ENCODE results near the gene BIRC7. TPM values are rescaled to one million over a fixed set of nuclear protein-coding genes. Genes with fewer than 3 reads are reported as not detected.

The BIRC7 gene
- polyA plus RNA-seq, 4 donors, result 0.38 to 2.8 (median 0.82) TPM

DNA sequence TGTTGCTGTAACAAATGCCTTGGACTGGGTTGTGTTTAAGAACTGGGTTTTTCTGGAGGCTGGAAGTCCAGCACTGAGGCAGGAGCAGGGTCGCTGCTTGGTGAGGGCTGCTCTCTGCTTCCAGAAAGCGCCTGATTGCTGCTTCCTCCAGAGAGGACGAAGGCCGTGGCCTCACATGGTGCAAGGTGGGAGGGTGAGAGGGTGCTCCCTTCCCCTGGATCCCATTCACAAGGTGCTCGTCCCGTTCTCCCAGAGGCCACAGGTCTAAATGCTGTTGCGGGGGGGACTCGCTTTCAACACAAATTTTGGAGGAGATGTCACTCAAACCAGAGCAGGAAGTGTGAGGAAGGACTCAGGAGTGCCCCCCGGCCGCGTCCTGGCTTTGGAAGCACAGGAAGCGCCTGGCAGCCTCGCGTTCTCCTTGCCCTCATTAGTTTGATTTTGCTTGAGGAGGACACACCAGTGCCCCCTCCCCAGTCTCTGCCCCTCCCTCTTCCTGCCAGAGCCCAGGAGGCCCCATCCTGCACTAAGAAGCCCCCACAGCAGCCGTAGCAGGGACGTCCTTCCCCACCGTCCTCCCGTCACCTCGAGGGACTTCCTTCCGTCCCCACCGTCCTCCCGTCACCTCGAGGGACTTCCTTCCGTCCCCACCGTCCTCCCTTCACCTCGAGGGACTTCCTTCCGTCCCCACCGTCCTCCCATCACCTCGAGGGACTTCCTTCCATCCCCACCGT is 26.3 kb downstream of the BIRC7 start:
- DNase-seq (ENCODE audit: low read depth in 4 of 4, low spot score in 3 of 4), result no peak

DNA sequence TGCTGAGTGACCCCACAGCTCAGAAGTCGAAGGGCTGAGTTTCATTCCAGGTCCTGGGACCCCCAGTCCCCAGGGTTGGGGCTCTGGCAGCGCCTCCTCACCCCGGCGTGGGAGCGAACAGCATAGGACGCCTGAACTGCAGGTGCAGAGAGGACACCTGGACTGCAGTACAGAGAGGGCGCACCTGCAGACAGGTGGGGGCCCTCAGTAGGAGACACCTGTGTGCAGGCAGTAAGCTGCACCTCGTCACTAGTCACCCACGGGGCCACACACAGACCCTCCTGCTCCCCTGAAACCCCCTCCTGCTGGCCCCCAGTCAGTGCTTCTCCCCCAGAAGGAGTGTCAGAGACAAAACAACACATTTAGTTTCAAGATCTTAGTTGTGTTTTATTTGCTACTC is 27.1 kb downstream of the BIRC7 start:
- no peak for DNase-seq (ENCODE audit: low read depth in 4 of 4, low spot score in 3 of 4)

DNA sequence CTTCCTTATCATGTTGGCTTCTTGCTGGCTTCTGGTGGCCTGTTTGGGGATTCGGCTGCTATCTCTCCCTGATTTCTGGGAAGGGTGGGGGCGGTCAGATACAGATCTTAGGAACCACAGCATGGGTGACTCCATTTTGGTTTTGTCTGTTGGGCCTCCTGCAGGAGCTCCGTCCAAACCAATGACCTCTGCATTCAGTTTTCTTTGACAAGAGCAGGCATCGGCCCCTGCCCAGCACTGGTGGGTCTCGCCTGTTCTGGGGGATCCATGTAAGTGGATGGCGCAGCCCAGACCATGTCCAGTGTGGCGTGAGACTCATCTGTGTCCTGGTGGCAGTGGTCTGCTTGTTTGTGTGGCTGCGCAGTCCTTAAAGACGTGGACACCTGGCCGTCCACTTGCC is 28.3 kb downstream of the BIRC7 start:
- DNase-seq (ENCODE audit: low read depth in 4 of 4, low spot score in 3 of 4), result no peak

DNA sequence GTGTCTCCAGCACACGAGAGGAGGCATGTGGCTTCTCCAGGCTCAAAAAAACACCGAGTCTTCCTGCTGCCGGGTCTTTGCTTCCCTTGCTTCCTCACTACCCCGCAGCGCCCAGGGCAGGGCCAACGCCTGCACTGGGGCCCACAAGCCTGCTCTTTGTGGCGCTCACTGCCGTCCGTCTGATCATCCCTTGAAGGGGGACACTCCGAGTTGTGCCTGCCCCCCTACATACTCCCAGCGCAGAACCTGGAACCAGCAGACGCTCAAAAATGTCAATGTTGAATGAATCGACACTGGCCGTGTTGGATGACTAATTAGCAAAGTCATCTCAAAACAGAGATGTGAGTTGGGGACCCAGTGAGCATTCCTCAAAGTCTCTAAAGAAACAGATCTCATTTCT is 28.8 kb downstream of the BIRC7 start:
- no peak for DNase-seq (ENCODE audit: low read depth in 4 of 4, low spot score in 3 of 4)

DNA sequence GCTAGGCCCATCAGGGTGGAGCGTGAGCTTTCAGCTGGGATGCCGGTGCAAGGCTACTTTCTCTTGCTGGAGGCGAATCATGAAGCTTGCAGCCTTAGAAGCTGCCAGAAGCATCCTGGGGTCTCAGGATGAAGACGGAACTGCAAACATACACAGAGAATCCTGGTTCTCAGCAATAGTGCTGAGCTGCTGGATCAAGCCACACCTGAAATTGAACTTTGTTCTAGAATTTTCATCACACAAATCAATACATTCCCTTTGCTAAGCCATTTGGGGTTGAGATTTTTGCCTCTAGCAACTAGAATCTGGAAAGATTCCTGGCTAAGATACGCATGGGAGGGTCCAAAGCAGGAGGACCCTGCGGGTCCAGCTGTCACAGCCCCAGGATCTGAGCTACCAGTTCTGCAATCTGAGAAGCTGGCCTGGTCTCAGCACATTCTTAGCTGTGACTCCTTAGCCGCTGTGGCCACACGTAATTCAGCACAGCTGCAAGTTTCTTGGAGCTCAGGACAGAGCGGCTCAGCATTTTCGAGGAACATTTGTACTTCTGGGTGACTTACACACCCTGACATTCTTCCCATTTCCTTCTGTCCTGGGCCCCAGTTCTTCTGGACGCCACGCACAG is 30.3 kb downstream of the BIRC7 start:
- no peak for DNase-seq (ENCODE audit: low read depth in 4 of 4, low spot score in 3 of 4)

DNA sequence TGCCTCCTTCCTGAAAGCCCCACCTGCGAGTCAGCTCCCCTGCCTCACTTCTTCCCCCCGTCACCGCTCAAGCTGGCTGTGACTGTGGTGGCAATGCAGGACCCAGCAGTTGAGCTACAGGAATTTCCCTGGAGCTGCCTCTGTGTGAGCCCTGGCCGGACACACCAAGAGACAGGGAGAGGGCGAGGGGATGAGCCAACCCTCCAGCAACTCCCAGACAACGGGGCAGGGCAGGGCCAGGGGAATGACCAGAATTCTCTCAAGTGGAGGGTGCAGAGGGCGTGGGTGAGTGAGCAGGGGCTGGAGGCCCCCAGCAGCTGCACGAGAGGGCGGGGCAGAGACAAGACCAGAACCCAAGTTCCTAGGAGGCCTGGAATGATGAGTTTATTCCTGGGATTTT is 32.0 kb downstream of the BIRC7 start:
- no peak for DNase-seq (ENCODE audit: low read depth in 4 of 4, low spot score in 3 of 4)

DNA sequence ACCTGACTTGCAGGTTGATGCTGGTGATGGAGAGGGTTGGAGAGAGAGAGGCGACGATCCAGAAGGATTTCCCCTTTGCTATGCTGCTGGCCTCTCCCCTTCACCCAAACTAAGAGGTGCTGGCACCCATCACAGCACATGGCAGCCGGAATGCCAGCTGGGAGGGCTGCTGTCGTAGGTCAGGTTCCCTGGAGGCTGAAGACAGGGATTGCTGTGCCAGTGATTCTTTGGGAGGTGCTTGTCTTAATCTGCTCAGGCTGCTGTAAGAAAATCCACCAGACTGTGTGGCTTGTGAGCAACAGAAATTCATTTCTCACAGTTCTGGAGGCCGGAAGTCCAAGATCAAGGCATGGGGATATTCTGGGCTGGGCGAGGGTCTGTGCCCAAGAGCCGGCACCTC is 32.6 kb downstream of the BIRC7 start:
- no peak for DNase-seq (ENCODE audit: low read depth in 4 of 4, low spot score in 3 of 4)

DNA sequence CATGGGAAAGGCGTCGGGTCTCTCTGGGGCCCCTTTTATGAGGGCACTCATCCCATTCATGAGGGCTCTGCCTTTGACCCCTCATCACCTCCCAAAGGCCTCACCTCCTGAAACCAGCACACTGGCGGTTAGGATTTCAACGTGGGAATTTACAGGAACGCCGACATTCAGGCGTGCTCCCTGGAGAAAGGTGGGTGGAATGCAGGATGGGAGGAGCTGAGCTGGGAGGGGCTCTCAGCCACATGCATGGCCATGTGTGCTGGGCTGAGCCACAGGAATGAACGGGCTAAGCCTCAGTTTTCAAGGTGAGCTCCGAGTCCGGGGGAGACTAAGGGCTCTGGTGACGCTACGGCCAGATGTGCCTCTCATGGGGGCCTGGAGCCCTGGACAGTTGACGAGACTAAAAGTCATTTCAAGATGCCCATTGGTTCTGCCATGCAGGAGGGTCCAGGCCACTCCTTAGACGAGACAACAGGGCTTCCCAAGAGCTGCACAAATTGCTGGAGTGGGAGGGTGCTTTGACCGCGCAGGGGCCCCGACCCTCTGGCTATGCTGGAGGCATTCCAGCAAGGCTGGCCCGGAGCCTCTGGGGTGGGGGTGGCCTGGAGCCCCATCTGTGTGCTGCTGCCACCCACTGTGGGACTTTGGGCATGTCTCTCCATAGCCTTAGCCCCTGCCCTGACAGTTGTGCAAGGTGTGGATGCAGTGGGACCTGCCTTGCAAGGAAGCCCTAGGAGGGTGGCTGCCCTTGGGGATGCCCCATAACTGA is 33.1 kb downstream of the BIRC7 start:
- no peak for DNase-seq (ENCODE audit: low read depth in 4 of 4, low spot score in 3 of 4)

DNA sequence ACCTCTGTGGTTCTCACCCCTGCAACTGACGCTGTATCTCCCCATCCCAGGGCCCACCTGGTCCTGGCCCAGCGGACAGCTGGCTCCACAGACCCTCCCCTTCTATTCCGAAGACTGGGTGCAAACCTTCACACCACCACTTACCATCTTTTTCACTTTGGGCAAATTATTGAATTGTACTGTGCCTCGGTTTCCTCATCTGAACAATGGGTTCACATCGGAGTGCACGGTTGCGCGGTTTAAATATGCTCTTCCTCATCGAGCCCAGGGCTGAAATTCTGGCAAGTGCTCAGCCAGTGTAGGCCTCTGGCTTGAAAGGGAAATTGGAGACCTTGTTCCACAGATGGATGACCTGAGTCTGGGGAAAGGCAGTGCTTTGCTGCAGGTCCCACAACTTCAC is 34.0 kb downstream of the BIRC7 start:
- DNase-seq (ENCODE audit: low read depth in 4 of 4, low spot score in 3 of 4), result no peak

DNA sequence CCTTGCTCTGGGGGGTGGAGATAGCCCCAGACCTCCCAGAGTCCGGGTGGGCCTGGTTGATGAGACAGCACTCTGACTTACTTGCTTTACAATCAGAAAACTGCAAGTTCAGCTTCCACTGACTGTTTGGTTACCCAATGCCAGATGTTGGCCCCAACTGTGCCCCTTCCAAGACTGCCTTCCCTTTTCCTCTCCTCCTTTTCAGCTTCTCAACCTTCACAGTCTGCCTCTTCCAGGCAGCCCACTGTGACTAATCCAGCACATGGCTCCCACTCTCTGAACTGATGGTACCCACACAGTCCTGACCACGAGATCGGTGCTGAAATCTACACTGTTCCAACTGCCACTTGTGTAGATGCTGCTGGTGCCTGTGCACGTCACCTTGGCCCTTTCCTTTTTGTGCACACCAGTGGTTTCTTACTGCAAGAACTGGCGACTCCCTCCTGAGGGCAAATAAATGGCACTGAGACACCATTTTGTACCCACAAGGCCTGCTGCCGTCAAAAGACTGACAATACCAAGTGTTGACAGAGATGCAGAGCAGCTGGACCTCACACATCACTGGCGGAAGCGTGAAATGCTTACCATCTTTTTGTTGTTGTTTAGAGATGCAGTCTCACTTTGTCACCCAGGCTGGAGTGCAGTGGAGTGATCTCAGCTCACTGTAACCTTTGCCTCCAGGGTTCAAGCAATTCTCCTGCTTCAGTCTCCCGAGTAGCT is 35.1 kb downstream of the BIRC7 start:
- no peak for DNase-seq (ENCODE audit: low read depth in 4 of 4, low spot score in 3 of 4)

DNA sequence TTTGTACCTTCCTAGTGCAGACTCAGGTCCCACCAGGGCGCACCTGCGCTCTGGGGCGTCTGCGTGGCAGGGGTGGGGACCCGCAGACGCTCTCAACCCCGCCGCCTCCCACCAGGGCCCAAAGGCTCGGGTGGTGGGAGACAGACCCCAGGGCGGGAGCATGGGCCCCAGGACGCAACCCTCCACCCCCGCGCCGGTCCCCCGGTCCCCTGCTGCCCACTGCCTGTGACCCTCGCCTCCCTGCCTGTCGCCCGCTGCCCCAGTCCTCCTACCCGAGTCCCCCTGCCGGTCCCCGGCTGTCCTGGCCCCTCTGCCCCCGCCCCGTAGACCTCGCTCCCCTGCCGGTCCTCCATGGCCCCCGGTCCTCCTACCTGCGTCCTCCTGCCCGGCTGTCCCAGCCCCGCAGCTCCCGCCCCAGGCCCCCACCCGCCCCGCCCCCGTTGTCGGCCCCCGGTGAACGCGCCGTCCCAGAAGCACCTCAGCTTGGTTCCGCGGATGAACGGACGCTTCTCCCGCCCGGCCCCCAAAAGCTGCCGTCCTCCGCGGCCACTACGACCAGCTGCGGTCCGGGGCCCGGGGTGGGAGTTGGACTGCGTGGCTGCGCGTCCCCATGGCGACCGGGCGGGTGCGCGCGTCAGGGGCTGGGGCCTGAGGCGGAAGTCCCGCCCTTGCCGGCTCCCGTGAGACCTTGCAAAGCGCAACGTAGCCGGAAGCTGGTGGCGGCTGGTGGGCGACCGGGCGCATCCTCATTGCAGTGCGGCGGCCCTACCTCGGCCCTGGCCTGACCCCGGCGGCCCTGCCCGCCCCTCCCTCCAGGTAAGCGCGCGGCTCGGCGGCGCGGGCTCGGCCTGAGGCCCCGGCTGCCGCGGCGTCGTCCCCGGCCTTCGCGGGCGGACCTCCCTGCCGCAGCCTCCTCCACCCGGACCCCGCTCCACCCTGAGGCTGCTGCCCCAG is 36.7 kb downstream of the BIRC7 start, which contains the start of gene ARFGAP1:
ARFGAP1 (plus strand) TSS at position 709 of the 954 bp plus-strand sequence. CDS start 2,768 bp downstream, outside the sequence.
- DNase-seq (ENCODE audit: low read depth in 4 of 4, low spot score in 3 of 4), result peak; percentile 80 to 87 (median 84)

DNA sequence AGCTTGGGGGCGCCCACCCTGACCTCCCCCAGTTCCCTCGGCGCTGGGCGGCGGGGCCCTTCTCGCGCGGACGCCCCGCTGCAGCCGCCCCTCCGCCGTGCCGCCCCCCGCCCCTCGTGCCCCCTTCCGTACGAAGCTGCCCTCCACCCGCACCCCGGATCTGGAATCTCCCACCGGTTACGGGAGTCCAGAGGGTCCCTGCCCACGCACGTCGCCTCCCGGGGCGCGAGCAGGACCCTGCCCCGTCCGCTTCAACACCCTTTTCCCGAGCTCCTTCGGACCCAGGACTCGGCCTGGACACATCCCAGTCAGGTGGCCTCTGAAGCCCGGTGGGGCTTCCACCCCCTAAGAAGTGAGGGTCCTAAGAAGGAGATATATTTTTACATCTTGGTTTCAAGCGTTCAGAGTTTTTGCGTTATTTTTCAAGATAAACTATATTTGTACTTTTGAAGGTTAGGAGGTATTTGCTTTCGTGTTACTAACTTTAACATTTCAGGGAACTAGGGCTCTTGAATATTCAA is 37.4 kb downstream of the BIRC7 start:
- no peak for DNase-seq (ENCODE audit: low read depth in 4 of 4, low spot score in 3 of 4)

DNA sequence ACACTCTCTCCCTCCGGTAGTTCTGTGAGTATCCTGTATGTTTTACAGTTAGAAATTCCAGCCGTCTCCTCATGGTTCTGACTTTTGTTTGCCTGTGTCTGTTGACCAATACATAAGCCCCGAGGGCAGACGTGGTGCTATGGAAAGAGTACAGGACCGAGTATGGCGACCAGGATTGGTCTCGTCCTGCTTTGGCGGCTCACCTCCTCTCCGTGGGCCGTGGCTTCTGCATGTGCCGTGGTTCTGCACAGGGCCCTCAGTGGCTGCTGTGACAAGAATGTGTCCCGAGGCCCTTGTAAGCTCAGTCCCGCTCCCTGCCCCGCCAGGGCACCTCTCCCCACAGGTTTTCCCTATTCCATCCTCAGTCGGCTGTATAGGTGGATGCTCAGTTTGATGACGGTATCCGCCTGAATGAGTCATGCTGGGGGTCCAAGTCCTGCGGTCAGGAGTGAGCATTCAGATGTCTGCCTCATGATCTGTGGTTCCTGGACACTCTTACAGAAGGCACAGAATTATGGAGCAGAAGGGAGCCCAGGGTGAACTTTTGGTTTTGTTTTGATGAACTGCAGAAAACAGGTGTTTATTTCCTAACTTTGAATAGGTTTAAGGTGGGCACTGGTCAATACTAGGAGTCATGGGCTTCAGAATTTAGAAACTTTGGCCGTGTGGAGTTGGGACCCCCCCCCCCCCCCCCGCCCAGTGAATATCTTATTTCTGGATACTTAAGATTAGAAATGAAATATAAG is 38.1 kb downstream of the BIRC7 start:
- no peak for DNase-seq (ENCODE audit: low read depth in 4 of 4, low spot score in 3 of 4)

DNA sequence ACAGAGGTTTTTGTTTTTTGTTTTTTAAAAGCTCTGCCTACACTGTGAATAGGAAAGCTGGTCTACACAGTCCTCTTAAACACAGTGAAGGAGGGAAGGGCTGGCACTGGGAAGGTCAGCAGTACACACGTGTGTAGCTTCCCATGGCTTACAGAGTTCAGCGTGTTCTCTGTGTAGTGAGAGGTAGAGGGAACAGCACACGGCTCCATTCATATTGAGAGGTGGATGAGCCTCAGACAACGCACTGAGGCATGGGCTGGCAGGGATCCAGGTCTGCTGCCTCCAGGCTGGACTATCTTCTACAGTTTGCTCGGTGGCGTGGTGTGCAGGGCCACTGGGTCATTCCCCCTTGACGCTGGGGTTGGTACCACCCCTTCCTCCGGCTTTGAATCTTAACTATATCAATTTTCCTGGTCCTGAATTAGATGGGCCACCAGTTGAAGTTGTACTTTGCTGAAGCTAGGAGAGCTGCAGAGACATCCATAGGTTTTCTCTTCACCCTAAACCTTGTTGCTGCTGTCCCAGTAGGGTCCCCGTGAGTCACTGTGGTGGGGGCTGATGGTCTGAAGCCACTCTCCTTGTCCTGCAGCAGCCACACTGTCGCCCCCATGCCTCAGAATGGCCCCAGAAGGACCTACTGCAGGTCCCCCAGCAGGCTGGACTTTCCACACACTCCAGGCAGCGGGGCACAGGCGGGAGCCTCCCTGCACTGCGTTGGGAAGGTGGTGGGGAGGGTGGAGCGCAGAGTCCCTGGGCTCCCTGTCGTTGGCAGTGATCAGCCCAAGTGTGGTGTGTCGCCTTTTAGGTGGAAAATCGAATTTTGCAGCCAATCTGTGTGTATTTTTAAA is 38.9 kb downstream of the BIRC7 start:
- no peak for DNase-seq (ENCODE audit: low read depth in 4 of 4, low spot score in 3 of 4)

DNA sequence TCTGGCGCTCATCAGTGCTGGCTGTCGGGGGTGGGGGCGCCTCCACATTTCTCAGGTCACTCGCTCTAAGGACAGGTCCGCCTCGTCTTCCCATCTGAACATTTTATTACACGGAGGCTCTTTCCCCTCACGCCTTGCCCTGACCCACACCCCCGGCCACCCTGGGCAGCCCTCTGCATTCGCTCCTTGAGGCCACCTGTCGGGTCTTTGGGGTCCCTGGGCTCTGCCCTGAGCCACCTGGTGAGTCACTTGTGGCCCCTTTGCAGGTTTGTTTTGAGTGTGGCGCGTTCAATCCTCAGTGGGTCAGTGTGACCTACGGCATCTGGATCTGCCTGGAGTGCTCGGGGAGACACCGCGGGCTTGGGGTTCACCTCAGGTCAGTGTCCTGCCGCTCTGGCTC is 40.1 kb downstream of the BIRC7 start:
- DNase-seq (ENCODE audit: low read depth in 4 of 4, low spot score in 3 of 4), result no peak

DNA sequence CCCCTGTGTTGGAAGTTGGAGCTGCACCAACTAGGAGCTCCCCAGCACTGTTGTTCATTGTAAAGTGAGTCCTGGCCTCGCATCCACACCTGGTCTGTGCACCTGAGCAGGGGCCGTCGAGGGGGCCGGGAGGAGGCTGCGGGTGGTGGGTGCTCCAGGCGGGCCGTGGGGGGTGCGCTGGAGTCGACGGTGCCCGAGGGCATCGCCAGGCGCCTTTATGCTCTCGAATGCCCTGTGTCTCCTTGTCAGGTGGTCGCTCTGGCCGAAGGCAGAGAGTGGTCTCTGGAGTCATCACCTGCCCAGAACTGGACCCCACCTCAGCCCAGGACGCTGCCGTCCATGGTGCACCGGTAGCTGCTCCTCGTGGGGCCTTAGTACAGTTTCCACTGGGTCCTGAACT is 41.3 kb downstream of the BIRC7 start:
- no peak for DNase-seq (ENCODE audit: low read depth in 4 of 4, low spot score in 3 of 4)

DNA sequence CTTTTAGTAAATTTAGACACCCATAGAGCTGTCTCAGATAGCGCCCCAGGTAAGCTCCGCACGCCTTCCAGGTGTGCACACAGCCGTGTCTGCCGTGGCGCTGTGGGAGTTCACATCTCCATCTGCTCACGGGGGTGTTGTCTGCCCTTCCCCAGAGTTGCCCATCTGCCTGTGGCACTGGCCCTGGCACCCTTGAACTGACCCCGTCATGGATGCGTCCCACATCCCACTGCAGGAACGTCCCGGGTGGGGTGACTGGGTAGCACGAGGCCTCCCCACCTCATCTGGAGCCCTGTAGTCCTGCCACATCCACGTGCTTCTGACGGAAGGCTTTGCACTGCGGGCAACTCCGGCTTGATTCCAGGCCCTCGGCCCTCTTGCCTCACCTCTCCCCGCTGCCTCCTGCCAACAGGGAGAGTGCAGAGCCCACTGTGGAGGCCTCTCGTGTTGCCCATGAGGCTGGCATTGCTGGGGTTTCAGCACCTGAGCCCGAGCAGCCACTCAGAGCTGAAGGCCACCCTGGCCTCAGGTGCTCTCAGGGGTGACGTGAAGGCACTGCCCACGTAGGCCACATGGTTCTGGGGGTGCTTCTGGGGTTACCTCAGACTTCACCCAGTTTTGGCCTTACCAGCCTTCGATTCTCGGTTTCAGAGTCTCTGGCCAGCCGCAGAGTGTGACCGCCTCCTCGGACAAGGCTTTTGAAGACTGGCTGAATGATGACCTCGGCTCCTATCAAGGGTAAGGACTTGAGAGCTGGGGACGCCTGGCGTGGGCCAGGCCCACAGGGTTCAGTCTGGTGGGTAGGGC is 42.0 kb downstream of the BIRC7 start:
- DNase-seq (ENCODE audit: low read depth in 4 of 4, low spot score in 3 of 4), result no peak

Measured in left renal pelvis (tissue), 4 donors.